ENCODE results near the gene URM1. TPM values are rescaled to one million over a fixed set of nuclear protein-coding genes. Genes with fewer than 3 reads are reported as not detected.

Gene URM1
- total RNA-seq, 5 donors from 2014 or later (not counting 1 experiment from before 2014, with no cell fraction given) = 38.7 to 55.8 (median 52.5) TPM

GRCh38 chr9:128375865-128376264 is 4.7 kb downstream of the URM1 start:
- H3K9me3 ChIP-seq = no peaks in the 10 kb centered on the region
- no peaks in the 10 kb centered on the region for H3K27me3 ChIP-seq (replicated peaks in 1 of 2; ENCODE audit: control insufficient read depth in 2 of 2, extremely low read depth in 1 of 2, insufficient read depth in 2 of 2, low read length in 1 of 2)
- ChIA-PET CTCF (no interaction called here), POLR2A (no interaction called here)
- H3K4me3 Mint-ChIP-seq = no peak overlapping the region
- WGBS (ENCODE audit: insufficient coverage) = 70% methylated on average over 2 of the region's 5 CpGs
- no peaks in the 10 kb centered on the region for H3K9me3 Mint-ChIP-seq
- peaks cover 26% of the 10 kb centered on the region for H3K36me3 Mint-ChIP-seq
- H3K27ac Mint-ChIP-seq = no peak overlapping the region
- no peak for DNase-seq
- no peak overlapping the region for H3K4me3 ChIP-seq (ENCODE audit: control insufficient read depth in 1 of 2, extremely low read depth in 1 of 2, low read length in 1 of 2)
- no peak for ATAC-seq (replicated peaks in 1 of 4)
- H3K4me1 ChIP-seq (ENCODE audit: control insufficient read depth in 1 of 2, extremely low read depth in 1 of 2, insufficient read depth in 2 of 2, low read length in 2 of 2) = peaks cover 6 to 22% of the 10 kb centered on the region in 2 experiments
- H3K4me1 Mint-ChIP-seq = peaks cover 30 to 33% (median 30%) of the 10 kb centered on the region in 3 donors
- no peak overlapping the region for H3K27ac ChIP-seq (ENCODE audit: low read length)
- no peaks in the 10 kb centered on the region for H3K27me3 Mint-ChIP-seq
- peaks cover 12 to 39% of the 10 kb centered on the region in 2 donors for H3K36me3 ChIP-seq (ENCODE audit: control insufficient read depth in 2 of 2, extremely low read depth in 1 of 2, insufficient read depth in 1 of 2, low read length in 1 of 2)

GRCh38 chr9:128382261-128382660 is 11.1 kb downstream of the URM1 start:
- H3K4me1 Mint-ChIP-seq = no peaks in the 10 kb centered on the region
- Histone ChIP-seq H3K9me3 (no peaks in the 10 kb centered on the region), H3K36me3 (ENCODE audit: control insufficient read depth in 2 of 2, extremely low read depth in 1 of 2, insufficient read depth in 1 of 2, low read length in 1 of 2) (peaks cover 17 to 72% of the 10 kb centered on the region in 2 donors), H3K4me3 (ENCODE audit: control insufficient read depth in 1 of 2, extremely low read depth in 1 of 2, low read length in 1 of 2) (no peak overlapping the region), H3K27ac (ENCODE audit: low read length) (no peak overlapping the region), H3K4me1 (ENCODE audit: control insufficient read depth in 1 of 2, extremely low read depth in 1 of 2, insufficient read depth in 2 of 2, low read length in 2 of 2) (peaks cover 0 to 2% of the 10 kb centered on the region in 2 experiments), H3K27me3 (replicated peaks in 1 of 2; ENCODE audit: control insufficient read depth in 2 of 2, extremely low read depth in 1 of 2, insufficient read depth in 2 of 2, low read length in 1 of 2) (no peaks in the 10 kb centered on the region)
- ATAC-seq (replicated peaks in 1 of 4) = no peak
- CTCF ChIA-PET = no interaction called here
- no peak overlapping the region for H3K27ac Mint-ChIP-seq
- H3K27me3 Mint-ChIP-seq = no peaks in the 10 kb centered on the region
- peaks cover 43% of the 10 kb centered on the region for H3K36me3 Mint-ChIP-seq
- H3K9me3 Mint-ChIP-seq = no peaks in the 10 kb centered on the region
- no peak for DNase-seq
- H3K4me3 Mint-ChIP-seq = no peak overlapping the region
- POLR2A ChIA-PET = no interaction called here
- 90% methylated on average over 3 of the region's 6 CpGs for WGBS (ENCODE audit: insufficient coverage)

GRCh38 chr9:128383007-128383753 is 12.0 kb downstream of the URM1 start:
- Histone ChIP-seq H3K36me3 (ENCODE audit: control insufficient read depth in 2 of 2, extremely low read depth in 1 of 2, insufficient read depth in 1 of 2, low read length in 1 of 2) (peaks cover 25 to 77% of the 10 kb centered on the region in 2 donors), H3K4me1 (ENCODE audit: control insufficient read depth in 1 of 2, extremely low read depth in 1 of 2, insufficient read depth in 2 of 2, low read length in 2 of 2) (peaks cover 0 to 2% of the 10 kb centered on the region in 2 experiments), H3K27ac (ENCODE audit: low read length) (no peak overlapping the region), H3K4me3 (ENCODE audit: control insufficient read depth in 1 of 2, extremely low read depth in 1 of 2, low read length in 1 of 2) (no peak overlapping the region), H3K9me3 (no peaks in the 10 kb centered on the region), H3K27me3 (replicated peaks in 1 of 2; ENCODE audit: control insufficient read depth in 2 of 2, extremely low read depth in 1 of 2, insufficient read depth in 2 of 2, low read length in 1 of 2) (no peaks in the 10 kb centered on the region)
- DNase-seq (no peak), ATAC-seq (replicated peaks in 1 of 4) (no peak)
- ChIA-PET POLR2A (no interaction called here), CTCF (interaction anchor here (0.6 to 1.0 kb wide), 2 partner anchors 21 to 516 kb away, joined by 3 to 5 read pairs; no protein-coding TSS in a partner anchor)
- Mint-ChIP-seq H3K4me1 (no peaks in the 10 kb centered on the region), H3K9me3 (no peaks in the 10 kb centered on the region), H3K36me3 (peaks cover 46% of the 10 kb centered on the region), H3K4me3 (no peak overlapping the region), H3K27ac (no peak overlapping the region), H3K27me3 (no peaks in the 10 kb centered on the region)
- 88% methylated on average over 5 of the region's 9 CpGs for WGBS (ENCODE audit: insufficient coverage)

- Histone ChIP-seq H3K27me3 (replicated peaks in 1 of 2; ENCODE audit: control insufficient read depth in 2 of 2, extremely low read depth in 1 of 2, insufficient read depth in 2 of 2, low read length in 1 of 2) (no peaks in the 10 kb centered on the region), H3K4me3 (ENCODE audit: control insufficient read depth in 1 of 2, extremely low read depth in 1 of 2, low read length in 1 of 2) (no peak overlapping the region), H3K27ac (ENCODE audit: low read length) (no peak overlapping the region), H3K4me1 (ENCODE audit: control insufficient read depth in 1 of 2, extremely low read depth in 1 of 2, insufficient read depth in 2 of 2, low read length in 2 of 2) (peaks cover 0 to 2% of the 10 kb centered on the region in 2 experiments), H3K9me3 (no peaks in the 10 kb centered on the region), H3K36me3 (ENCODE audit: control insufficient read depth in 2 of 2, extremely low read depth in 1 of 2, insufficient read depth in 1 of 2, low read length in 1 of 2) (peaks cover 29 to 77% of the 10 kb centered on the region in 2 donors)
- Mint-ChIP-seq H3K4me1 (no peaks in the 10 kb centered on the region), H3K27me3 (no peaks in the 10 kb centered on the region), H3K4me3 (no peak overlapping the region), H3K36me3 (peaks cover 44% of the 10 kb centered on the region), H3K27ac (no peak overlapping the region), H3K9me3 (no peaks in the 10 kb centered on the region)
- ATAC-seq (replicated peaks in 1 of 4) (no peak), DNase-seq (no peak)
- WGBS (ENCODE audit: insufficient coverage) = 95% methylated on average over 6 of the region's 8 CpGs
- POLR2A ChIA-PET = no interaction called here
- CTCF ChIA-PET = interaction anchor here in 1 of 2 donors (1.0 kb wide), 1 partner anchor 21 kb away, joined by 3 read pairs; no protein-coding TSS in a partner anchor
Observed at GRCh38 chr9:128383791-128384190, 12.6 kb downstream of the URM1 start.

GRCh38 chr9:128384801-128385495 is 13.8 kb downstream of the URM1 start:
- H3K9me3 Mint-ChIP-seq = no peaks in the 10 kb centered on the region
- no peak overlapping the region for H3K4me3 ChIP-seq (ENCODE audit: control insufficient read depth in 1 of 2, extremely low read depth in 1 of 2, low read length in 1 of 2)
- no peak overlapping the region for H3K27ac ChIP-seq (ENCODE audit: low read length)
- no peaks in the 10 kb centered on the region for H3K4me1 Mint-ChIP-seq
- H3K4me1 ChIP-seq (ENCODE audit: control insufficient read depth in 1 of 2, extremely low read depth in 1 of 2, insufficient read depth in 2 of 2, low read length in 2 of 2) = peaks cover 0 to 2% of the 10 kb centered on the region in 2 experiments
- CTCF ChIA-PET = interaction anchor here in 1 of 2 donors (0.5 kb wide), 1 partner anchor 34 kb away, joined by 9 read pairs; no protein-coding TSS in a partner anchor
- H3K27ac Mint-ChIP-seq = no peak overlapping the region
- H3K27me3 ChIP-seq (replicated peaks in 1 of 2; ENCODE audit: control insufficient read depth in 2 of 2, extremely low read depth in 1 of 2, insufficient read depth in 2 of 2, low read length in 1 of 2) = no peaks in the 10 kb centered on the region
- H3K27me3 Mint-ChIP-seq = no peaks in the 10 kb centered on the region
- 100% methylated on average over 2 of the region's 7 CpGs for WGBS (ENCODE audit: insufficient coverage)
- H3K36me3 Mint-ChIP-seq = peaks cover 42% of the 10 kb centered on the region
- ATAC-seq (replicated peaks in 1 of 4) (no peak), DNase-seq (no peak)
- no peak overlapping the region for H3K4me3 Mint-ChIP-seq
- H3K36me3 ChIP-seq (ENCODE audit: control insufficient read depth in 2 of 2, extremely low read depth in 1 of 2, insufficient read depth in 1 of 2, low read length in 1 of 2) = peaks cover 35 to 80% of the 10 kb centered on the region in 2 donors
- POLR2A ChIA-PET = no interaction called here
- no peaks in the 10 kb centered on the region for H3K9me3 ChIP-seq

- 90% methylated on average over 13 of the region's 18 CpGs for WGBS (ENCODE audit: insufficient coverage)
- Histone ChIP-seq H3K4me3 (ENCODE audit: control insufficient read depth in 1 of 2, extremely low read depth in 1 of 2, low read length in 1 of 2) (no peak overlapping the region), H3K9me3 (no peaks in the 10 kb centered on the region), H3K4me1 (ENCODE audit: control insufficient read depth in 1 of 2, extremely low read depth in 1 of 2, insufficient read depth in 2 of 2, low read length in 2 of 2) (peaks cover 0 to 2% of the 10 kb centered on the region in 2 experiments), H3K27ac (ENCODE audit: low read length) (no peak overlapping the region), H3K27me3 (replicated peaks in 1 of 2; ENCODE audit: control insufficient read depth in 2 of 2, extremely low read depth in 1 of 2, insufficient read depth in 2 of 2, low read length in 1 of 2) (no peaks in the 10 kb centered on the region), H3K36me3 (ENCODE audit: control insufficient read depth in 2 of 2, extremely low read depth in 1 of 2, insufficient read depth in 1 of 2, low read length in 1 of 2) (peaks cover 30 to 87% of the 10 kb centered on the region in 2 donors)
- CTCF ChIA-PET = interaction anchor here in 1 of 2 donors (1.5 kb wide), 1 partner anchor 26 kb away, joined by 3 read pairs; no protein-coding TSS in a partner anchor
- POLR2A ChIA-PET = no interaction called here
- no peaks in the 10 kb centered on the region for H3K27me3 Mint-ChIP-seq
- no peaks in the 10 kb centered on the region for H3K9me3 Mint-ChIP-seq
- H3K4me1 Mint-ChIP-seq = no peaks in the 10 kb centered on the region
- no peak for ATAC-seq (replicated peaks in 1 of 4)
- no peak for DNase-seq
- H3K36me3 Mint-ChIP-seq = peaks cover 37% of the 10 kb centered on the region
- no peak overlapping the region for H3K4me3 Mint-ChIP-seq
- H3K27ac Mint-ChIP-seq = no peak overlapping the region
Observed at GRCh38 chr9:128385496-128386460, 14.6 kb downstream of the URM1 start.

Data from T-cell (primary cell).